ENCODE data around the gene AGBL4.

DNA sequence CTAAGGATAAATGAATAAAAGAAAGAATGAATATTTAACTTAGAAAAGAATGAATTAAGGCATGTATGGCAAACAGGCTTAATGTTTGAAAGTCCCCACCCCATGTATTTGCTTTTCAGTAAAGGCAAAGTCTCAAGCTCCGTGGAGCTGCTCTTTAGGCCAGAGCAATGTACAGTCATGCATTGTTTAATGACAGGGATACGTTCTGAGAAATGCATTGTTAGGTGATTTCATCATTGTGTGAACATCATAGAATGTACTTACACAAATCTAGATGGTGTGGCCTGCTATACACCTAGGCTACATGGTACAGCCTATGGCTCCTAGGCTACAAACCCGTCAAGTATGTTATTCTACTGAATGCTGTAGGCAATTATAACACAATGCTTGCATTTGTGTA, 1500.2 kb downstream of the AGBL4 start:
- TF ChIP-seq, protein P1, sequence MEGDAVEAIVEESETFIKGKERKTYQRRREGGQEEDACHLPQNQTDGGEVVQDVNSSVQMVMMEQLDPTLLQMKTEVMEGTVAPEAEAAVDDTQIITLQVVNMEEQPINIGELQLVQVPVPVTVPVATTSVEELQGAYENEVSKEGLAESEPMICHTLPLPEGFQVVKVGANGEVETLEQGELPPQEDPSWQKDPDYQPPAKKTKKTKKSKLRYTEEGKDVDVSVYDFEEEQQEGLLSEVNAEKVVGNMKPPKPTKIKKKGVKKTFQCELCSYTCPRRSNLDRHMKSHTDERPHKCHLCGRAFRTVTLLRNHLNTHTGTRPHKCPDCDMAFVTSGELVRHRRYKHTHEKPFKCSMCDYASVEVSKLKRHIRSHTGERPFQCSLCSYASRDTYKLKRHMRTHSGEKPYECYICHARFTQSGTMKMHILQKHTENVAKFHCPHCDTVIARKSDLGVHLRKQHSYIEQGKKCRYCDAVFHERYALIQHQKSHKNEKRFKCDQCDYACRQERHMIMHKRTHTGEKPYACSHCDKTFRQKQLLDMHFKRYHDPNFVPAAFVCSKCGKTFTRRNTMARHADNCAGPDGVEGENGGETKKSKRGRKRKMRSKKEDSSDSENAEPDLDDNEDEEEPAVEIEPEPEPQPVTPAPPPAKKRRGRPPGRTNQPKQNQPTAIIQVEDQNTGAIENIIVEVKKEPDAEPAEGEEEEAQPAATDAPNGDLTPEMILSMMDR (IDR thresholded peaks at IDR 0.05) = no peak
- no peak for TF ChIP-seq ZFX (IDR thresholded peaks at IDR 0.05; ENCODE audit: borderline replicate concordance)

All from 22Rv1 (cell line).